Measurements from ENCODE around the gene ACTL7A.
"Not testable (repeated sequence)": the region's sequence is repeated elsewhere in the genome, so short reads cannot be mapped to it uniquely, and the experiment has no call there.

ACTL7A gene

DNA sequence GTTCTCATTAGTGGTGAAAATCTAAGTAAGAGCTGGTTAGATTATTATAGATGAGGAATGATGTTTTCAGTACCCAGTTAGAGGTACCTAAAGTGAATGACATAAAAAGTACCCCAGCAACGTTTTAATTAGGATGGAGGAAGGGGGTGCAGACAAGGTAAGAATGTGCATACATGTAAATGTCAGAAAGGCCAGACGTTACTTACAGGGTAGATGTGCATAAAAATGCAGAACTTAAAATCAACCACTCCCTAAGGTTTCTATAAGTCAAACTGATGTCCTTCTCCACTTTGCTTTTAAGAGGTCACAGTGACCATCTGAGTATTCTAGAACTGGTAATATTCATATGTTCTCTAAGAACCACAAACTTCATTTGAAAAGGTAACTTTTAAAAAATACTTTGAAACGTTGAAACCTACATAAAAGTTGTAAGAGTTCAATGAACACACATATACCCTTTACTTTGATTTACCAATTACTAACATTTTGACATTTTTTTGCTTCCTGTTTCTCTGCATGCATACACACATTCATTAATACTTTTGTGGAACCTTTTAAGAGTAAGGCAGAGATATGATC, 18.8 kb downstream of the ACTL7A start:
- DNase-seq, result no peak

DNA sequence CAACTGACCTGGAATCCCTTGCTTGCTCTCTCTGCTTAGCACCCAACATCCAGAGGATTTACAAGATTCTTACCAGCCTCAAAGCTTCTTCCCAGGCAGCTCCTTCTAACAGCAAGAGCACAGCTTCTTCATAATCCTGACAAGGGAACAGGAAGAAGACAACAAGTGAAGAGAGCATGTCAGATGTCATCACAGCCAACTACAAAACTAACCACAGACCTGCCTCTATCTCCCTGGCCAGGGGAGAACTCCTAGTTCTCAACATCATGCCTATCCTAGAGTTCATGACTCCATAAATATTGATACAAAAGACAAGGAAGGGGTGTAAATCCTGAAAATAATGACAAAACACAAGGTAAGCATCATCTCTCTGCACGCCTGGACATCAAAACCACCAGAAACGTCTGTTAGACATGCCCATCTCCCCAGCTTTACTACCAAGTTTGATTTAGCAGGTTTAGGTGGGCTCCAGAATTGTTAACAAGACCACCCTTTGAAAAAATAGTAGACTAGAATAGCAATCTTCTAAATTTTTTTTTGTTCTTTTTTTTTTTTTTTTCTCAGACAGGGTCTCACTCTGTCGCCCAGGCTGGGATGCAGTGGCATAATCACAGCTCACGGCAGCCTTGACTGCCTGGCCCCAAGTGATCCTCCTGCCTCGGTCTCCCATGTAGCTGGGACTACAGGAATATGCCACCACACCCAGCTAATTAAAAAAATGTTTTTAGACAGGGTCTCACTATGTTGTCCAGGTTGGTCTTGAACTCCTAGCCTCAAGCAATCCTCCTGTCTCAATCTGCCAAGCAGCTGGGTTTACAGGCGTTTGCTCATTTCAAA, 20.2 kb downstream of the ACTL7A start:
- no peak for DNase-seq

DNA sequence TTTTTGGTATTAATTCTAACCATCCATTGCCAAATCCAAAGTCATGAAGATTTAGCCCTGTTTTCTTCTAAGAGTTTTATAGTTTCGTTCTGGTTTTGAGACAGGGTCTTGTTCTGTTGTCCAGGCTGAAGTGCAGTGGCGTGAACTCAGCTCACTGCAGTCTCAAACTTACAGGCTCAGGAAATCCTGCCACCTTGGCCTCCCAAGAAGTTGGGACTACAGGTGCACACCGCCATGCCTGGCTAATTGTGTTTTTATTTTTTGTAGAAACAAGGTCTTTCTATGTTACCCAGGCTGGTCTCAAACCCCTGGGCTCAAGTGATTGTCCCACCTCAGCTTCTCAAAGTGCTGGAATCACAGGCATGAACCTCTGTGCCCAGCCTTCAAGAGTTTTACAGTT, 21.0 kb downstream of the ACTL7A start:
- no peak for DNase-seq

DNA sequence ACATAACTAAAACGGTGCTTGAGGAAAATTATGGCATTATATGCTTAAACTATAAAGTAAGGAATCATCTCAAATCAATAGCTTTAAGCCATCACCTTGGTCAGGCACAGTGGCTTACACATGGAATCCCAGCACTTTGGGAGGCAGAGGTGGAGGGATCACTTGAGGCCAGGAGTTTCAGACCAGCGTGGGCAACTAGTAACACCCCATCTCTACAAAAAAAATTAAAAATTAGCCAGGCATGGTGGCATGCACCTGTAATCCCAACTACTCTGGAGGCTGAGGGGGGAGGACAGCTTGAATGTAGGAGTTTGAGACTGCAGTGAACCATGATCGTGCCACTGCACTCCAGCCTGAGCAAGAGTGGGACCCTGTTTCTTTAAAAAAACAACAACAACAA, 22.6 kb downstream of the ACTL7A start:
- no peak for DNase-seq

DNA sequence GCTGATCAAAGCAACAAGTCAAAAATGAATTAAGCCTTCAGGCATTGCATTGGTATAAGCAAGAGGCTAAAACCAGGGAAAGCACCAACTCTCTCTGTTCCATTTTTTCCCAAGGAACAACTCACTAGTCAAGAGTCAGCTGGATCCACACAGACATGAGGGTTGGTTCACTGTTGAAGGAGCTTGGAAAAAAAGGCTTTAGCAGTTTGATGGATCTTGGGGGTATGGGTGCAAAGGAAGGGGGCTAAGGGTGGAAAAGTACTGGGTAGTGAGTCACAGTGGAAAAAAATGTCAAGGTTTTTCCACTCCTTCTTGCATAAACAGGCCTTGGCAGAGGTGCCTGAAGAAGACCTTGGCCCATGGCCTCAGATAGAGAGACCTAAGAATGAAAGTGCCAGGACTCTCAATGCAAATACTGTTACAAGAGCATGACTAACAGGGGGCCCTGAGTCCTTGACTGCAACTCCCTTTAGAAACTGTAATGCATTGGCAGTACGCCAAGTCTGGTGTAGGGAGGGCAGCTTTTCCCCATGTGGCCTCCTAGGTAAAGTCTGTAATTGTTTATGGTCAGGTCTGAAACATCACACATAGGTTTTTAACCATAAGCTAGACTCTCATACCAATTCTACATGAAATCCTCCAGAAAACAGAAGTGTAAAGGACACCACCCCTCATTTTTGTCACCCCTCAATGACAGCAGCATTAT, 23.7 kb downstream of the ACTL7A start:
- peak; percentile 76 for DNase-seq

DNA sequence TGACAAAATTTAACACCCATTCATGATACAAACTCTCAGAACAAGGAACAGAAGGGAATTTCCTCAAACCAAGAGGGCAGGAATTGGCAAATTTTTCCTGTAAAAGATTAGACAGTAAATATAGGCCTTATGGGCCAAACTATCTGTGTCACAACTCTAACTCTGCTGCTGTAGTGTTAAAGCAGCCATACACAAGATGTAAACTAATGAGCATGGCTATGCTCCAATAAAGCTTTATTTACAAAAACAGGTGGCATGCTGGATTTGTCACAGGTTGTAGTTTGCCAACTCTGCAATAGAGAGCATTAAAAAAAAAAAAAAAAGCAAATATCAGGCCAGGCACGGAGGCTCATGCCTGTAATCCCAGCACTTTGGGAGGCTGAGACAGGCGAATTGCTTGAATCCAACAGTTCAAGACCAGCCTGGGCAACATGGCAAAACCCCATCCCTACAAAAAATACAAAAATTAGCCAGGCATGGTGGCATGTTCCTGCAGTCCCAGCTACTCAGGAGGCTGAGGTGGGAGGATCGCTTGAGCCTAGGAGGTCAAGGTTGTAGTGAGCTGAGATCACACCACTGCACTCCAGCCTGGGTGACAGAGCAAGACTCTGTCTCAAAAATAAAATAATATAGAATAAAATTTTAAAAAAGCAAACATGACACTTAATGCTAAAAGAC, 24.7 kb downstream of the ACTL7A start:
- DNase-seq, result not testable (repeated sequence)

DNA sequence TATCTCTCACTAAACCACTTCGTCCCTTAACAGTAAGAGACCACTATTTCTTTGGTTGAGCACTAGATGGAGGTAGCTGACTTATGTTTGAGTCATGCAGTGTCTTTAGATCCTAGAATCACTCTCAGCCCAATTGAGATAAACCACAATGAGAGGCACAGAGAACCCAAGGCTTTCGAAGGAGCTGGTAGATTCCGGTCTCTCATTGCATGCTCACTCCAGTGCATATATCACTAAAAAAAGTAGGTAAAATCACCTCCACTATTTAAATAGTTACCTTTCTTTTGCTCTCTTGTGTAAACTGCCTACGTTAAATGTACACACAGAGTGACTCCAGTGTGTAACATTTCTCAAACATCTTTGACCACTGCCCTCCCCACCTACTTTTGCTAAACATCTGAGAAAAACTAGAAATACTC, 27.6 kb downstream of the ACTL7A start:
- peak; percentile 34 for DNase-seq

DNA sequence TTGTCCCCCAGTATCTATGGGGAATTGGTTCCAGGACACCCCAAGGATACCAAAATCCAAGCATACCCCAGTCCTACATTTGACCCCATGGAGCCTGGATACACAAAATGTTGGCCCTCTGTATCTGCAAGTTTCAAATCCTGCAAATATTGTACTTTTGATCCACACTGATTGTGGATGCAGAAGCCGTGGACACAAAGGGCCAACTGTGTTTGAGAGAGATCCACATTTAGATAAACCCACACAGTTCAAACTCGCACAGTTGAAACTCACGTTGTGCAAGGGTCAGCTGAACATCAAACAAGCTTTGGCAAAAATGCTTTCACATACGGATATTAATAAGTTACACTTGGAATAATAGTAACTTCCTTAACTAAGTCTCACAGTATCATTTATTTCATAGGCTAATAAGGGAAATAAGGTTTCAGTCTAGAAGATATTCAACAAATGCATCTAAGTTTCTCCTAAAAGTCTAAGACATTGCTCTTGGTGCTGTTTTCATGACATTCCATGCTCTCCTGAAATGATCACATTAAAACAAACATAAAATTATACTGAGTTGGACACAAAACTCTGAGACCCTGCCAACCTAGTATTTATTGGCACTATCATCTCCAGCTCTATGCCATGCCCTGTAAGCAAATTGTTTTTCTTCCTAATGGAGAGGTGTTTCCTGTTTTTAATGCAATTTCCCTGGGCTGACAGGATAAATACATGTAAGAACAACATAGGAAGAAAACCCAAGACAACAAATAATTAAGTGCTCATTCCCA, 32.3 kb downstream of the ACTL7A start:
- DNase-seq, result no peak

DNA sequence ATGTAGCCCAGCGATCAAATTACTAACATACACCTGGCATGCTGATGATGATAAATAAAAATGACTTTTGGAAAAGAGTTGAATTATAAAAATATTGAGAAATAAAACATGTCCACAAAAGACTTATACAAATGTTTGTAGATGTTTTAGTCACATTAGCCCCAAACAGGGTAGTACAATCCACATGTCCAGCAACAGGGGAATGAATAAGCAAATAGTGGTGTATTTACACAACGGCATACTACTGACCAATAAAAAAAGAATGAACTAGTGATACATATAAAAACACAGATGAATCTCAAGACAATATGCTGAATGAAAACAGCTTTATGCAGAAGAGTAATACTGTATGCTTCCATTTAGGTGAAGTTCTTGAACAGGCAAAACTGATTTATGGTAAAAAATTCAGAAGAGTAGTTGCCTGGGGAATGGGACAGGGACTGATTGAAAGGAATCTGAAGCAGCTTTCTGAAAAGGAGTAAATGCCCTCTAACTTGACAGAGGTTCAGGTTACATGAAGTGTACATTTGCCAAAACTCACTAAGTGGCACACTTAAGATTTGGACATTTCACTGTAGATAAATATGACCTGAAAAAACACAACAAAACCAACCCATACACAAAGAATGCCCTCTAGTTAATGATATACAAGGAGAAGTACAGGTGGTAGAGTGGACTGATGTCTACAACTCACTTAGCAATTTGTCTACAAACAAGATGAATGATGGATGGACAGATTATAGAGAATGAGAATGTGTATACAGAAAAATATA, 35.4 kb downstream of the ACTL7A start:
- no peak for DNase-seq

DNA sequence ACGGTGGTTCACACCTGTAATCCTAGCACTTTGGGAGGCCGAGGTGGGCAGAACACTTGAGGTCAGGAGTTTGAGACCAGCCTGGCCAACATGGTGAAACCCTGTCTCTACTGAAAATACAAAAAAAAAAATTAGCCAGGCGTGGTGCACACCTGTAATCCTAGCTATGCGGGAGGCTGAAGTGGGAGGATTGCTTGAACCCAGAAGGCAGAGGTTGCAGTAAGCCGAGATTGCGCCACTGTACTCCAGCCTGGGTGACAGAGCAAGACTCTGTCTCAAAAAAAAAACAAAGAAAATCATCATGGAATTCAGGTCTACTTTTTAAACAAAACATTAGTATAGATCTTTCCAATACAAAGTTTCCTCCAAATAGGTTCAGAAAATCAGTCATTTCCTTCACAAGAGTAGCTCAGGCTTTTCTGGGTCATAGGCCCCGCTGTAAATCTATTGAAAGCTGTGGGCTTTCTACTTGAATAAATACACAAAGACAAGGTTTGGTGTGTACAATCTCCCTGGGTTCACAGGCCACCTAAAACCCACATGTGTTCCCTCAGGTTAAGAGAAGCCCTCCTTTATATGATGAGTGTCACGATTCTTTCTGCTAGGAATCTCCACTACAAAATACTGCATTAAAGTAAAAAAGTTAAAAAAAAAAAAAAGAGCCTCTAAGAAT, 37.1 kb downstream of the ACTL7A start:
- DNase-seq, result not testable (repeated sequence)

DNA sequence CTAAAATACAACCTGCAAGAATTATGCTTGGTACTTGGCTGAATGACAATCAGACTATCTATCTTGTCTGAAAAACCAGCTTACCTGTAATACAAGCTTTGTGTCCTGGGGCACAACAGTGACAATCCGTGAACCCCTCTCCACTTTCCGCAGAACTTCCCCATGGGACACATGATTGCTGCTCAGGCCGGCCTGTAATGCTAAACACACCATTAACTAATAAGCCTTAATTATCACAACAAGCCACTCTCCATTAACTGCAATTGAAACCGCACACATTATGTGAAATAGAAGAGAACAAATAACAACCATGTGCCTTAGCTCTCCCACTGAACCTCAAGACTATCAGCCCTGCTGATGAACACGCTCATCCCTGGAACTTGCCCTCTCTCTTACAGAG, 38.1 kb downstream of the ACTL7A start:
- DNase-seq, result no peak

DNA sequence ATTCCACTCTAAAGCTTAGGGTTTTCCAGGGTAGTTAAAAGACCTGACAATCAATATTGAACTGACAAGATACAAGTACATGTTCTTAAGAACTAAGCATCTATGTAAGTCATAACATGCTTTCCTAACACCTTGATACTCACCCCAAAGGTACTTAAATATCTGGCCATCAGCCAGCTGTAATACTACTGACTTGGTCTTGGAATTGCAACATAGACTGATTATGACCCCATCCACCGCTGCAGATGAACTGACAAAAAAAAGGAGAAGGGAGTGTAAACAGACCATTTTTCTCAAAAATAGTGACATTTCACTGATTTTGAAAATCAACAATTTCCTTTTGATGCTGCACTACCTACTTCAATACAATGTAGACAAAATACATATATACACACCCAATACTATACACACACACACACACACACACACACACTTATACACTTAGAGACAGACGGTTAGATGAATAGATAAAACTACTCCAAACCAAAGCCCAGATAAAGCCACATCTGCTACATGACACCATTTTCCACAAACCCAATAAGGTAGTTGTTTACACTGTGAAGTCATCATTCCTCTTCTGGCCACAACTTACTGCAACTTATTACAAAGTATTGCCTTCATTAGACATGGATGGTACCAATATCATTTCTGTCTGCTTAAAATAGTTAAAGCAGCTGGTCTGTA, 41.5 kb downstream of the ACTL7A start:
- DNase-seq, result no peak

DNA sequence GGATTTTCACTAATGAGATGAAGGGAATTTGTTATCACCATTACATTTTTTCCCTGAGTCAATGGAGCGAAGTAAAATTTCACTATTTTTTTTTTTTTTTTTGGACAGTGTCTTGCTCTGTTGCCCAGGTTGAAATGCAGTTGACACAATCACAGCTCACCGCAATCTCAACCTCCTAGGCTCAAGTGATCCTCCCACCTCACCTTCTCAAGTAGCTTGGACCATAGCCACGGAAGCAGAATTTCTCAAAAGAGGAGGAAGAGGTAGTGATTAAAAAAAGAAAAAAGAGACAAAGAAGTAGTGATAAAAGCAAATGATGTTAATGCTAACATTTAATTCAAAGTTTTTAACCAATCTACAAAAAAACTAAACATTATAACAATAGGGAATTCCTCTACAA, 42.1 kb downstream of the ACTL7A start:
- DNase-seq, result no peak

DNA sequence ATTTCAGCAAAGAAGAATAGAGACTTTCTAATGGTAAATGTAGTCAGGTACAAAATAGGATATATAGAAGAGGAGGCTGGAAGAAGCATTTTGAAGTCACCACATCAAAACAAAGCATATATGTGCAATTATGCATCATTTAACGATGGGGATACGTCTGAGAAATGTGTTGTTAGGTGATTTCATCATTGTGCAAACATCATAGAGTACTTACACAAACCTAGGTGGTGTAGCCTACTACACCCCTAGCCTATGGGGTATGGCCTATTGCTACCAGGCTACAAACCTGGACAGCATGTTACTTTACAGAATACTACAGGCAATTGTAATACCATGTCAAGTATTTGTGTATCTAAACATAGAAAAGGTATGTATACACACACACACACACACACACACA, 43.4 kb downstream of the ACTL7A start:
- no peak for DNase-seq

DNA sequence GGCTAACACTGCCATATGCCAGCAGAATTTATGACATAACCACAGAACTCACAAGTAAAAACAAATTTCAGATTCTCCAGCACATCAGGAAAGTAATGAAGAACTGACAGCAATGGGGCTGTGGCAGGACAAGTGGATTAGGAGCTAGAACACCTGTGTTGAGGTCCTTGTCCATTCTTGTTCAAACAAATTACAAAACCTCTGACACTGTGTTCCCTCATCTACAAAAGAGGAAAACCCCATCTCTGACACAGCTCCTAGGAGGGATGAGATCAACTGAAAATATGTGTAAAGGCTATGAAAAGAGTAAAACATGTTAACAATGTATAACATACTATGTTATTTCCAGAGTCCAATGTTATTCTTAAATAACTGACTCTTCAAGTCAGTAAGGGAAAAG, 48.3 kb downstream of the ACTL7A start:
- DNase-seq, result no peak

DNA sequence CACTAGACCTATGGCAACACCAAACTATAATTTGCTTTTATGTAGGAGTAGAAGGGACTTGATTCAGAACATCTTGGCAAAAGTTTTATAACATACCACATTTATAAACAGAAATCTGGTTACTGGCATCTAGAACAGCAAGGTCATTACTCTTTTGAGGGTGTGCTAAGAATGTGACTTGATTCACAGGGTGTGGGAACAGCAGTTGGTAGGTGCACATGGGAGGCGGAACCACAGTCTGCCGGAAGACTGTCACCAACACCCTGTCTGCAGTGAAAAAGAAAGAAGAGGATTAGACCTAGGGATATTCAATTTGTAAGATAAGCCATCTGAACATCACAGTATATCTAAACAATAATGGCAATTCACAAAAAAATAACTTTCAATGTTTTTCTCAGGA, 48.8 kb downstream of the ACTL7A start:
- DNase-seq, result no peak

DNA sequence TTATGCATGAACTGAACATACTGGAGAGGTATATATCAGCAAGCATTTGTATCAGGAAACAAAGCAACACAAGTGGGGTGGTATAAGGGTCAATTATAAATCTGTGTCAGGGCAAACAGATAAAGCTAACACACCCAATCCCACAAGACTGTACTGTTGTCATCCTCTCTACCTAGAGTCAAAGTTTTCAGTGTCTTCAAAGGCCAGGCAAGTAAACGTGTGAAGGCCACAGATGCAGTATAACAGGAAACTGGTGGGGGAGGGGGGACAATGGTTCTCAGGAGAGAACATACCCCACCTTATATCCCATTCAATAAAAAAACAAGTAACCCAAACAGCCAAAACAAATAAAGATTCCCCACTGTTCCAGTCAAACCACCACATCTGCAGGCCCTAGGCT, 49.8 kb downstream of the ACTL7A start:
- DNase-seq, result no peak
